Thyroid gland (tissue), 4 donors: ENCODE measurements around the gene SYT17.
"Not testable (repeated sequence)": the region's sequence is repeated elsewhere in the genome, so short reads cannot be mapped to it uniquely, and the experiment has no call there.

Experiments used
- CTCF ChIP-seq, 6 experiments: fragments of 200-600 bp in 3 of 6; fragments of 450-650 bp in 3 of 6; sonication (generic) in 3 of 6; IDR thresholded peaks; one replicate each; pipeline ENCODE4 v1.5.1; 2016 to 2019; ENCODE audit warnings: antibody characterized with exemption in 6 of 6, mild to moderate bottlenecking in 2 of 6, inconsistent platforms in 1 of 6, moderate library complexity in 1 of 6
- POLR2A ChIP-seq, 2 donors: fragments of 450-650 bp; IDR thresholded peaks; one replicate each; pipeline ENCODE4 v1.6.1; 2017; ENCODE audit warnings: antibody characterized with exemption in 2 of 2, mild to moderate bottlenecking in 2 of 2, moderate library complexity in 1 of 2

GRCh38 chr16:19187961-19188360 lies 19.9 kb downstream of the SYT17 start:
- TF ChIP-seq CTCF, POLR2A (IDR thresholded peaks at IDR 0.05): not testable (repeated sequence)
